NCI-H2107 (cell line): ENCODE results near the gene EWSR1.
"Not testable (repeated sequence)": the region's sequence is repeated elsewhere in the genome, so short reads cannot be mapped to it uniquely, and the experiment has no call there.

ENCODE experiments used
- DNase-seq: peaks from one replicate; lab custom pipeline; 2025; lab: John Stamatoyannopoulos, UW

The EWSR1 gene

DNA sequence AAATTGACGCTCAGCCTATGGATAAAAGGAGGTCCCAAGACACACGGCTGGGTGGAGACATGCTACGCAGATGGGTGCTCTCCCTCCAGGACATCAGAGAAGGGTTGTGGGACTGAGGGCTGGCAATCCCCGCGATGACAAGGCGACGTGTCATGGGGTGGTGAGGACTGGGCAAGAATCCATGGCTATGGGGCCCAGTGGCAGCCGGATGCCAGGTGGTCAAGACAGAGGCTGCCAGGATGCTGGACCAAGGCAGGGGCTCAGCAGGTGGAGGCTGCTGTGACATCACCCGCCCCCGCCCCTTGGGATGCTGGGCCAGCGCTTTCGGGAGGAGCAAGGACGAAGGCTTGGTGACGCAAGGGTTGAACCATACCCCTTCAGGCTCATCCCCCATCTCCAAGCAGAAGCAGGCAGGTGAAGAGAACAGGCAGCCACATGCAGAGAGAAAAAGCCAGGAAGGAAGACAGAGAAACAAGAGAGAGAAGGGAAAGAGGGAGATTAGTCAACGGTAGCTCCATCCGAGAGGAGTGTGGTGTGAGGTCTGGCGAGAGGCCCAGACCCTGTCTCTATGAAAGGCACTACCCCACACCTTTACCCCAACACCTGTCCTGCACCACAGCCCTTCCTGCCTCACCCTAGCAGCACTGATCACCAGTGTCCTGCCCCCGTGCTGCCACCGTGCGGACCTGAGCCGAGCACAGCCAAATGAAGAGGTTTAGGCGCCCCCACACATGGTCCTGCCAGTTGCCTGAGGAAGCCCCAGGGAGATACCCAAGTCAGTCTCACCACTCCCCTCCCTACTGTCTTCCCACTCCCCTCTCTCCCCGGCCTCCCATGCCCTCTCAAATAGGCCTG, 71.5 kb downstream of the EWSR1 start:
- no peak for DNase-seq

DNA sequence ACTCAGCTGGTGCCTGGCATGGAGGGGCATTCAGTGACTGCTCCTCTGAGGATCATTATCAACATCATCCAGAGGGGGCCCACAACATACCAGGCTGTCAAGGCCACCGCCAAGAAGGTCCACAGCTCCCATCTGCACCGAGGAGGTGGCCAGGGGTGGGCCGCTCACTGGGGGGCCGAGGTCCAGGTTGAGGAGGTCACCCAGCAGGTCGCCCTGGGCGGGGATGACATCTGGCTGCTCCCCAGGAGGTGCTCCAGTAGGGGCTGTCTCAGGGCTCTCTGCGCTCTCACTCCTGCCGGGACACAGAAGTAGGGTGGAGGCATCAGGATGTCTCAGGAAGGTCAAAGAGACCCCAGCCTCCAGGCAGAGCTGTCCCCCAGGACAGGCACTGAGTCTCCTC, 72.5 kb downstream of the EWSR1 start:
- no peak for DNase-seq

DNA sequence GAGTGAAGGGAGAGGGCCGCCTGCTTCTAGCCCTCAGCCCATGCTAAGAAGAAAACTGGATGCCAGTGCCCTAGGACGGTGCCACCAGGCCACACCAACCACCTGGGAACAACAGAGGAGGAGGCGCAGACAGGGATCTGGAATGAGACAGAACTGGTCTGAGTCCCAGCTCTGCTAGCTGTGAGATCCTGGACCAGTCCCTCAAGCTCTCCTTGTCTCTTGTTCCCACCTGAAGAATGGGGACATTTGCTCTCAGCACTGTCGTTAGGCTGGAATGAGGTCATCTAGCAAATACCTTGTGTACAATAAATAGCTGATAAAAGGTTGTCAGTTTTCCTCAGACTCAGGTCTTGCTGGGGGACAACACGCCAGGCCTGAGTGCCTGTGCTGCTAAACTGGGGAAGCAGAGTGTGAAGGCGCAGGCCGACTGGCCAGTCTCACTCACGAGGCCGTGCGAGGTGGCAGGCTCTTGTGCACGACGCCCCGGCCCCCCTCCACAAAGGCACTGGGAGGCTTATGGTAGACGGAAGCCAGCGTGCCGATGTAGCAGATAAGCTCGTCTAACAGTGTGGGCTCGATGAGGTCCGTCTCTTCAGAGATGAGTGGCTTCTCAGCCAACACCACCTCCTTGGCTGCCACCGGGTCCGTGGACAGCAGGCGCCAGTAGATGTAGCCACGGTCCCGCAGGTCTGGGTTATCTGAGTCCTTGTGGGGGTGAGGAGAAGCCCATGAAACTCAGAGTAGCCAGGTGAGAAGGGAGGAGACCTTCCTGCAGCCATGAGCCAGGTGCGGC, 73.2 kb downstream of the EWSR1 start:
- DNase-seq = no peak

DNA sequence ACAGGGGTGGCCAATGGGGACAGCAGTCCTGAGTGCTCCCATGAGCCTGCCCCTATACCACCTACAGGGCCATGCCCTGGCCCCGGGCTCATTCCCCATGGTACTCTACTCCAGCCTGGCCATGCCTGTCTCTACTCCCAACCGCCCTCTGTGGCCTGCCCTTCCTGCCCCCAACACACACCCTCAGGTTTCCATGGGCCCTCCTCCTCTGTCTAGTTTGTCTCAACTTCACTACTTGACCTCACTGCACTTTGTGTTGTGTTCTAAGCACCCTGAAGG, 73.7 kb downstream of the EWSR1 start:
- no peak for DNase-seq

DNA sequence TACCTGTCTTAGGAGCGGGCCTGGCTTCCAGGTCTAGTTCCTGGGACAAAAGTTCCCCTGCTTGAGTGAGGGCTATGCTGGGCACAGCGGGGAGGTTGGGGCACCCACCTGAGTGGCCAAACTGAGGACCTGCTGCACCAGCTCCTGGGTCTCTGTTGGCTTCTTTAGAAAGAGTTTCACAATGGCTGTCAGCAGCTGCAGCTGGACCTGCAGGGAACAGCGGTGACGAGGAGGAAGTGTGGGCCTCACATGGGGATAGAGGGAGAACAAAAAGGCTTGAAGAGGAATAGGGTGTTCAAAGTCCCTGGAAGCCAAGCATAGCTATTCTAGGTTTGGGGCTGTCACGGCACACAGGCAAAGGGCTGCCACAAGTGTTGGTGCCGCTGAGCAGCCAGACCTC, 74.1 kb downstream of the EWSR1 start:
- no peak for DNase-seq

DNA sequence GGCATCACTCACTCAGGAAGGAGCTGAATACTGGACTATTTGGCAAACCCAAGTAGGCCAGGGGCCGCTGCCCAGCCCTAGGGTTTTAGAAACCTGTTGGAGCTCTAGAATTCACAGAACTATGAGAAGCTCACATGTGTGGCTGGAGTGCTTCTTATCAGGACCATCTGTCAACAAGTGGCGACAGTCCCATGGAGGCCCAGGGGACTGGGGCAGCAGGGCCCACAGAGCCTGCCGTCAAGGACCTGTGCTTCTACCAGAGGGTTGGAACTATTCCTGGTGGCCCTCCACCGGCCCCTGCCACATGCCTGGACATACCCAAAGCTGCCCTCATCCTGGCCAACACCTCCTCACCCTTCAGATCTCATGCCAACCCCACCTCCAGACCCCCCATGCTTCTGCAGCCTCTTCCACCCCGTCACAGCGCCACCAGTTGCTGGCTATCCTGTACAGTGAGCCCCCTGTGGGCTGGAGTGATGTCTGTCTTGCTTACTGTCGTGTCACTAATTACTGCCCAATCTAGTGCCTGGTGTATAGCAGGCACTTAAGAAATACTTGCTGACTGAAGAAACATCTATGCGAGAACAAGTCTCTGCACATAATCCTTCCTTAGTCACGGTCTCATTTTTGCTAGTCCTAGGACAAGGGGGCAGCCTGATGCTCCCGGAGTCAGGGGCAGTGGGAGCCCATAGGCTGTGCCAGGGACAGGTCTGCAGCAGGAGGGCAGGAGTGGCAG, 74.7 kb downstream of the EWSR1 start:
- DNase-seq = no peak

DNA sequence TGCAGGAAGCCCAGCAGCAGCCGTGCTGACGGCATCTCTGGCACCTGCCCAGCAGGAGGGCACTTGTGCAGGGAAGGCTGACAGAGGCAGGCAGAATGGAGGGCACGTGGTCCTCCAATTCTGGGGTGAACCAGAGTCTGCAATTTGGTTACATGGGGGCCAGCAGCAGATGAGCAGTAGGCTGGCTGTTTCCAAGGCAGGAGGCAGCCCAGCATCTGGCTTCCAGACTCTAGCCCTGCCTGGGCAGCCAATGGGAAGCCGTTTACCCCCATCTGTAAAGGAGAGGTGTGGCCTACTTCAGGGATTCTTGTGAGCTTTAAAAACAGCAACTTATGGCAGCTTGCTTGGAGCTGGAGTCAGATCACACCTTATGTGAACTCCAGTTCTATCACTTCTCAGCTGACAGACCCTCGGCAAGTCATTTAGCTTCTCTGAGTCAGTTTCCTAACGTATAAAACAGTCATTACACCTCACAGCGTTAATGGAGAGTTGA, 75.3 kb downstream of the EWSR1 start:
- peak; percentile 52 for DNase-seq

DNA sequence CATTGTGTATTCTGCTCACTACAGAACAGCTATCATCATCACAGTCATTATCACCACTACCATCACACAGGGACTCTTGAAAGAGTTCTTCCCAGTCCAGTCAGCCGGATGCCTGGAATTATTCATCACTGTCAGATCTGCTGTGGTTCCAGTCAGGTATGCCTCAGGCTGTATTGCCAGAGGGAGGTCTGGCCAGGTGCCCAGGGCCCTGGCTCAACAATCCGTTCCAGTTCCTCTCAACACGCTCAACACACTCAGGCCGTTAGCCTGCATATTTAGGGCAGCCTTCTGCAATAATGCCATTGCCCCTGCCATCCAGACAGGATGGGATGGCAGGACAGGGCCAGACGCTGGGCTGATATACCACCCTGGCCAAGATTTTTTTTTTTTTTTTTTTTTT, 76.1 kb downstream of the EWSR1 start:
- DNase-seq = peak; percentile 56

DNA sequence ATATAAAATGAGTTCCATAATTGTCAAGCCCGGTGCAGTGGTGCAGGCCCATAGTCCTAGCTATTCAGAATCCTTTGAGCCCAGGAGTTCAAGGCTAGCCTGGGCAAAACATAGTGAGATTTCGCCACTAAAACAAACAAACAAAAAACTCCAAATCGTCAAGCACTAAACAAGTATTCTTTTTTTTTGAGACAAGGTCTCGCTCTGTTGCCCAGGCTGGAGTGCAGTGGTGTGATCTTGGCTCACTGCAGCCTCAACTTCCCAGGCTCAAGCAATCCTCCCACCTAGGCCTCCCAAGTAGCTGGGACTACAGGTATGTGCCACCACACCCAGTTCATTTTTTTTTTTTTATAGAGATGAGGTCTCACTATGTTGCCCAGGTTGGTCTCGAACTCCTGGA, 76.8 kb downstream of the EWSR1 start:
- not testable (repeated sequence) for DNase-seq

DNA sequence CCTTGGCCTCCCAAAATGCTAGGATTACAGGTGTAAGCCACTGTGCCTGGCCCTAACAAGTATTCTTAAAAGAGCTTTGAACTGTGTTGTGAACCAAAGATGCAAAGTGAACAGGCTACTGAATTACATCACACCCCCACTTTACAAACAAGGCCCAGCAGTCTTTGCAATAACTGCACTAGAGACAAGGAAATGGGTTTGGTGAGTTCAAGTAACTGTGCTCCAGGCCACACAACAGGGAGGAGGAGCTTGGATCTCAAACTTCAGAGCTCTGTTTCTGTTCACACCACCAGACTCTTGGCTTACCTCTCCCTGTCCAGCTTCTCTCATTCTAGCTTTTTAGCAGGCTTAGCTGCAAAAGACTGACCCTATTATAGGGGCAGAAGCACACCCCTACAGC, 77.9 kb downstream of the EWSR1 start:
- no peak for DNase-seq

DNA sequence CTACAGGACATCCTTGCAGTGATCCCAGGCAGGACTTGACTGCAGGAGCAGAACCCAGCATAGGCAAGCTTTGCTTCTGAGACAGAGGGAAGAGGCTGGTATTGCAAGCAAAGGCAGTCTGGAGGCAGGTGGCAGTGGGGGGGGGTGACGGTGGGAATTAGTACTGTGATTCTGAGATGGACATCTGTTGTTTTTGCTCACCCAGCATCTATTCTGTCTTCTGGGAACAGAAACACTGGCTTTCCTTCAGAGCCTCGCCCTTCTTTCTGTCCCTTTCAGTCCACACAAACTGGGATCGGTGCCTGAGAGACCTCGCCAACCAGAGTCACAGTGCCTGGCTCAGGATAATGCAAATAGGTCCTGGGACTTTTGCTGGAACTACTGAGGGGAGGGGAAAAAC, 78.6 kb downstream of the EWSR1 start:
- no peak for DNase-seq

DNA sequence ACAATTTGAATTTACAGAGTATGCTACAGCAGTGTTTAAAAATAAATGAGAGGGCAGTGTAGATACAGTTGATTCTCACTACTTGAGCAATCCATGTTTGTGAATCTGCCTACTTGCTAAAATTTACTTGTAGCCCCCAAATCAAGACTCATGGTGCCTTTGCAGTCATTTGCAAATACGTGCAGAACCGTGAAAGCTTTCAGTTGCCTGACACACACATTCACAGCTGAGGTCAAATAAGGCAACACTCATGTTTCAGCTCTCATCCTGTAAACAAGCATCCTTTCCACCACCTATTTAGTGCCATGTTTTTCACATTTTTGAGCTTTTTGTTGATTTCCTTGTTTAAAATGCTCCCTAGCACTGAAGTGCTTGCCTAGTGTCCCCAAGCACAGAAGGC, 80.0 kb downstream of the EWSR1 start:
- no peak for DNase-seq

DNA sequence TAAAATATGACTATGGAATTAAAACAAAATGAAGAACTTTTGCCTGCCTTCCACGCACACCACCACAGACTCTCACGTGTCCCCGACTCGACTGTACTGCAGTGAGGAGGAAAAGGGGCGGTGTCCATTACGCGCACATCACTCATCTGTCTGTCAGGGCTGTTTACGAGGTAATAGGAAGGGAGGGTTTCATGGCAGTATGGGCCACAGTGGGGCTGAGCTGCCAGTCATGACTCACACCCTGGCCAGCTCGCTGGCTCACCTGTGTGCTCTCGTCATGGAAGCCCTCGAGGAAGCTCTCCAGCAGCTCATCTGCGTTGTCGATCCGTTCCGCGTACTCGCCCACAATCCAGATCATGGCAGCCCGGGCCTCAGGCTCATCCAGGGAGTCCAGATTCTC, 80.9 kb downstream of the EWSR1 start:
- DNase-seq = no peak
